DND-41 (cell line): Measurements from ENCODE around the gene HMCN1.

Experiments used
- ATAC-seq: fragments of 200-7000 bp; cut with Tn5 transposase; 3 replicates; pipeline ENCODE4 v1.9.1; 2021; ENCODE audit warnings: low read depth; ENCODE audit not compliant: insufficient read depth
- DNase-seq: peaks from one replicate; pipeline ENCODE4 v3.0.0-alpha.2; 2020
- H2AFZ ChIP-seq: 2 replicates; pipeline ENCODE4 v1.6.0; 2012; ENCODE audit warnings: low read depth, low read length
- H3K27ac ChIP-seq: 2 replicates; pipeline ENCODE4 v1.5.1; 2012; ENCODE audit warnings: low read length, inconsistent platforms
- H3K27me3 ChIP-seq: fragments of 200-600 bp; sonication (generic); 2 replicates; pipeline ENCODE4 v1.6.0; 2012; ENCODE audit warnings: low read length, mild to moderate bottlenecking, inconsistent platforms; ENCODE audit not compliant: insufficient read depth, poor library complexity
- H3K36me3 ChIP-seq: 2 replicates; pipeline ENCODE4 v1.5.1; 2012; ENCODE audit warnings: low read length, inconsistent platforms; ENCODE audit not compliant: insufficient read depth
- H3K4me1 ChIP-seq: 2 replicates; pipeline ENCODE4 v1.5.1; 2012; ENCODE audit warnings: mild to moderate bottlenecking, low read length; ENCODE audit not compliant: insufficient read depth
- H3K4me2 ChIP-seq: 2 replicates; pipeline ENCODE4 v1.6.0; 2012; ENCODE audit warnings: mild to moderate bottlenecking, moderate library complexity, low read length, inconsistent platforms; ENCODE audit not compliant: insufficient read depth
- H3K4me3 ChIP-seq, 2 experiments: fragments of 200-600 bp in 1 of 2; shearing (Covaris generic) in 1 of 2; 2 replicates each; pipeline ENCODE4 v1.5.1; 2012 to 2016; ENCODE audit warnings: inconsistent platforms in 2 of 2, low read length in 2 of 2, mild to moderate bottlenecking in 2 of 2, low read depth in 1 of 2, moderate library complexity in 1 of 2
- H3K79me2 ChIP-seq: 2 replicates; pipeline ENCODE4 v1.6.0; 2012; ENCODE audit warnings: low read length, inconsistent platforms; ENCODE audit not compliant: insufficient read depth
- H3K9ac ChIP-seq: 2 replicates; pipeline ENCODE4 v1.6.0; 2012; ENCODE audit warnings: low read depth, mild to moderate bottlenecking, inconsistent platforms, low read length, moderate library complexity
- H3K9me3 ChIP-seq: 2 replicates; pipeline ENCODE4 v1.5.1; 2012; ENCODE audit warnings: low read length, moderate library complexity, mild to moderate bottlenecking, inconsistent platforms; ENCODE audit not compliant: insufficient read depth, severe bottlenecking
- H4K20me1 ChIP-seq: 2 replicates; pipeline ENCODE4 v1.6.0; 2012; ENCODE audit warnings: low read length; ENCODE audit not compliant: insufficient read depth
- CTCF ChIP-seq: IDR thresholded peaks from 2 replicates; pipeline ENCODE4 v1.5.1; 2012; ENCODE audit warnings: borderline replicate concordance, low read length, moderate library complexity, mild to moderate bottlenecking; ENCODE audit not compliant: poor library complexity, severe bottlenecking; ENCODE audit errors: extremely low read depth
- EZH2 ChIP-seq: IDR thresholded peaks from 3 replicates; pipeline ENCODE4 v1.6.1; 2012; ENCODE audit warnings: borderline replicate concordance, low read depth, mild to moderate bottlenecking, moderate library complexity, low read length, inconsistent platforms; ENCODE audit not compliant: severe bottlenecking

Gene HMCN1

DNA sequence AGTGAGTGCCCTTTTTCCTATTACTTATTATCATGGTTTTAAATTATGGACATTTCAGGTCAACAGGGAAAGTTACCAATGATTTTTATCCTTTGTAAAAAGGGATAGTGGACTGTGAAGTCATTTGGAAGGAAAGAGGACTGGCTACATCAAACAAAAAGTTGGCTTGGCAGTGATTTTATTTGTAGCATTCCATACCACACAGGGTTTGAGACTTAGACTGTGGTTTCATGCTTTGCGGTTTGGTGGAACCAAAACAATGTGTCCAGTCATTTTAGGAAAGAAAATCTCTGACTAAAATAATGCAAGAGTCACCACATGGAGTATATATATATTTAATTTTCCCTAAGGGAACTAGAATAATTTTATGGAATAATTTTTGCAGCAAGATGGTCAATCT, 239.5 kb downstream of the HMCN1 start:
- no peak overlapping the region for H3K4me2 ChIP-seq
- no peaks in the 10 kb centered on the region for H3K4me1 ChIP-seq
- no peak overlapping the region for H2AFZ ChIP-seq
- H3K27me3 ChIP-seq = no peaks in the 10 kb centered on the region
- H3K4me3 ChIP-seq = no peak overlapping the region
- H4K20me1 ChIP-seq = no peaks in the 10 kb centered on the region
- H3K27ac ChIP-seq = no peak overlapping the region
- H3K9me3 ChIP-seq = no peaks in the 10 kb centered on the region
- TF ChIP-seq EZH2 (no peak), CTCF (no peak)
- ATAC-seq (no peak), DNase-seq (no peak)
- no peaks in the 10 kb centered on the region for H3K36me3 ChIP-seq
- no peak overlapping the region for H3K9ac ChIP-seq
- no peaks in the 10 kb centered on the region for H3K79me2 ChIP-seq

GRCh38 chr1:185974367-185975170, 240.4 kb downstream of the HMCN1 start:
- no peak overlapping the region for H3K4me2 ChIP-seq

GRCh38 chr1:185980891-185981290, 246.7 kb downstream of the HMCN1 start:
- no peak overlapping the region for H3K4me2 ChIP-seq
- no peaks in the 10 kb centered on the region for H4K20me1 ChIP-seq
- no peaks in the 10 kb centered on the region for H3K27me3 ChIP-seq
- H2AFZ ChIP-seq = no peak overlapping the region
- no peak overlapping the region for H3K4me3 ChIP-seq
- no peak overlapping the region for H3K9ac ChIP-seq
- H3K4me1 ChIP-seq = no peaks in the 10 kb centered on the region
- H3K27ac ChIP-seq = no peak overlapping the region
- H3K79me2 ChIP-seq = no peaks in the 10 kb centered on the region
- ATAC-seq (no peak), DNase-seq (no peak)
- no peak for TF ChIP-seq EZH2
- no peak for TF ChIP-seq CTCF
- no peaks in the 10 kb centered on the region for H3K9me3 ChIP-seq
- no peaks in the 10 kb centered on the region for H3K36me3 ChIP-seq

More at GRCh38 chr1:185974367-185975170, 240.4 kb downstream of the HMCN1 start:
- DNase-seq (no peak), ATAC-seq (no peak)
- H3K27me3 ChIP-seq = no peaks in the 10 kb centered on the region
- H3K4me3 ChIP-seq = no peak overlapping the region
- H2AFZ ChIP-seq = no peak overlapping the region
- H3K79me2 ChIP-seq = no peaks in the 10 kb centered on the region
- no peaks in the 10 kb centered on the region for H3K36me3 ChIP-seq
- no peaks in the 10 kb centered on the region for H4K20me1 ChIP-seq
- no peak overlapping the region for H3K27ac ChIP-seq
- H3K9me3 ChIP-seq = no peaks in the 10 kb centered on the region
- H3K9ac ChIP-seq = no peak overlapping the region
- TF ChIP-seq EZH2 (no peak), CTCF (no peak)
- H3K4me1 ChIP-seq = no peaks in the 10 kb centered on the region
